ENCODE measurements around the gene HOXB4.

HOXB4 gene
- 2.3 to 2.9 (median 2.5) reads per million in 3 donors for total RNA-seq

GRCh38 chr17:48577946-48578615 is at the start of gene HOXB4:
HOXB4 (minus strand) TSS chr17:48578350; CDS start chr17:48578319, 31 bp downstream.
- Histone ChIP-seq H3K27me3 (replicated peaks; ENCODE audit: control insufficient read depth, insufficient read depth, low read length, poor library complexity, severe bottlenecking) (peaks cover 24% of the 10 kb centered on the region), H3K36me3 (ENCODE audit: control insufficient read depth, insufficient read depth, low read length) (no peaks in the 10 kb centered on the region)

GRCh38 chr17:48627118-48627597 is 49.0 kb upstream of the HOXB4 start:
- no peak overlapping the region for H3K27ac ChIP-seq (ENCODE audit: insufficient read depth, low read length, poor library complexity, severe bottlenecking)
- H3K9me3 ChIP-seq (ENCODE audit: control insufficient read depth, low read length) = no peaks in the 10 kb centered on the region
- no peak for DNase-seq
- no peaks in the 10 kb centered on the region for H3K36me3 ChIP-seq (ENCODE audit: control insufficient read depth, insufficient read depth, low read length)
- H3K27me3 ChIP-seq (replicated peaks; ENCODE audit: control insufficient read depth, insufficient read depth, low read length, poor library complexity, severe bottlenecking) = peaks cover 82% of the 10 kb centered on the region
- no peak overlapping the region for H3K4me3 ChIP-seq (ENCODE audit: insufficient read depth, low read depth, low read length, poor library complexity, severe bottlenecking)
- peaks cover 25% of the 10 kb centered on the region for H3K4me1 ChIP-seq (ENCODE audit: control insufficient read depth, insufficient read depth, low read length, poor library complexity, severe bottlenecking)

More at GRCh38 chr17:48577946-48578615, at the start of gene HOXB4:
- Histone ChIP-seq H3K4me1 (ENCODE audit: control insufficient read depth, insufficient read depth, low read length, poor library complexity, severe bottlenecking) (peaks cover 21% of the 10 kb centered on the region), H3K9me3 (ENCODE audit: control insufficient read depth, low read length) (no peaks in the 10 kb centered on the region), H3K4me3 (ENCODE audit: insufficient read depth, low read depth, low read length, poor library complexity, severe bottlenecking) (peak within 1 kb of the TSS; percentile 81), H3K27ac (ENCODE audit: insufficient read depth, low read length, poor library complexity, severe bottlenecking) (peak within 1 kb of the TSS; percentile 63)
- DNase-seq = peak; percentile 48 to 73 (median 64)

- DNase-seq = peak in 1 of 3 donors; percentile 32
- Histone ChIP-seq H3K36me3 (ENCODE audit: control insufficient read depth, insufficient read depth, low read length) (no peaks in the 10 kb centered on the region), H3K27me3 (replicated peaks; ENCODE audit: control insufficient read depth, insufficient read depth, low read length, poor library complexity, severe bottlenecking) (peaks cover 79% of the 10 kb centered on the region), H3K4me1 (ENCODE audit: control insufficient read depth, insufficient read depth, low read length, poor library complexity, severe bottlenecking) (peaks cover 25% of the 10 kb centered on the region), H3K27ac (ENCODE audit: insufficient read depth, low read length, poor library complexity, severe bottlenecking) (no peak within 1 kb of the TSS), H3K9me3 (ENCODE audit: control insufficient read depth, low read length) (no peaks in the 10 kb centered on the region), H3K4me3 (ENCODE audit: insufficient read depth, low read depth, low read length, poor library complexity, severe bottlenecking) (peak within 1 kb of the TSS; percentile 59)
Measured at GRCh38 chr17:48626245-48627117, 48.3 kb upstream of the HOXB4 start, which contains the start of gene HOXB9. HOXB9 (minus strand) TSS chr17:48626358; CDS start chr17:48626269, 89 bp downstream.

GRCh38 chr17:48625495-48626244 is 47.5 kb upstream of the HOXB4 start:
- DNase-seq = peak in 2 of 3 donors; percentile 20 to 28
- Histone ChIP-seq H3K4me1 (ENCODE audit: control insufficient read depth, insufficient read depth, low read length, poor library complexity, severe bottlenecking) (peaks cover 25% of the 10 kb centered on the region), H3K36me3 (ENCODE audit: control insufficient read depth, insufficient read depth, low read length) (no peaks in the 10 kb centered on the region), H3K27ac (ENCODE audit: insufficient read depth, low read length, poor library complexity, severe bottlenecking) (no peak overlapping the region), H3K9me3 (ENCODE audit: control insufficient read depth, low read length) (no peaks in the 10 kb centered on the region), H3K27me3 (replicated peaks; ENCODE audit: control insufficient read depth, insufficient read depth, low read length, poor library complexity, severe bottlenecking) (peaks cover 72% of the 10 kb centered on the region), H3K4me3 (ENCODE audit: insufficient read depth, low read depth, low read length, poor library complexity, severe bottlenecking) (peak overlapping the region; percentile 59)

- no peaks in the 10 kb centered on the region for H3K9me3 ChIP-seq (ENCODE audit: control insufficient read depth, low read length)
- DNase-seq = peak in 2 of 3 donors; percentile 28 to 34
- peaks cover 74% of the 10 kb centered on the region for H3K27me3 ChIP-seq (replicated peaks; ENCODE audit: control insufficient read depth, insufficient read depth, low read length, poor library complexity, severe bottlenecking)
- H3K36me3 ChIP-seq (ENCODE audit: control insufficient read depth, insufficient read depth, low read length) = no peaks in the 10 kb centered on the region
- peak overlapping the region; percentile 59 for H3K4me3 ChIP-seq (ENCODE audit: insufficient read depth, low read depth, low read length, poor library complexity, severe bottlenecking)
- H3K27ac ChIP-seq (ENCODE audit: insufficient read depth, low read length, poor library complexity, severe bottlenecking) = no peak overlapping the region
- H3K4me1 ChIP-seq (ENCODE audit: control insufficient read depth, insufficient read depth, low read length, poor library complexity, severe bottlenecking) = peaks cover 25% of the 10 kb centered on the region
Measured at GRCh38 chr17:48624544-48625494, 46.7 kb upstream of the HOXB4 start.

GRCh38 chr17:48624118-48624517 is 46.0 kb upstream of the HOXB4 start:
- Histone ChIP-seq H3K4me3 (ENCODE audit: insufficient read depth, low read depth, low read length, poor library complexity, severe bottlenecking) (no peak overlapping the region), H3K9me3 (ENCODE audit: control insufficient read depth, low read length) (no peaks in the 10 kb centered on the region), H3K27me3 (replicated peaks; ENCODE audit: control insufficient read depth, insufficient read depth, low read length, poor library complexity, severe bottlenecking) (peaks cover 74% of the 10 kb centered on the region), H3K4me1 (ENCODE audit: control insufficient read depth, insufficient read depth, low read length, poor library complexity, severe bottlenecking) (peaks cover 25% of the 10 kb centered on the region), H3K36me3 (ENCODE audit: control insufficient read depth, insufficient read depth, low read length) (no peaks in the 10 kb centered on the region), H3K27ac (ENCODE audit: insufficient read depth, low read length, poor library complexity, severe bottlenecking) (no peak overlapping the region)
- DNase-seq = no peak

GRCh38 chr17:48623583-48623982 is 45.4 kb upstream of the HOXB4 start:
- no peak for DNase-seq
- Histone ChIP-seq H3K27me3 (replicated peaks; ENCODE audit: control insufficient read depth, insufficient read depth, low read length, poor library complexity, severe bottlenecking) (peaks cover 75% of the 10 kb centered on the region), H3K4me1 (ENCODE audit: control insufficient read depth, insufficient read depth, low read length, poor library complexity, severe bottlenecking) (peaks cover 27% of the 10 kb centered on the region), H3K36me3 (ENCODE audit: control insufficient read depth, insufficient read depth, low read length) (no peaks in the 10 kb centered on the region), H3K4me3 (ENCODE audit: insufficient read depth, low read depth, low read length, poor library complexity, severe bottlenecking) (no peak overlapping the region), H3K27ac (ENCODE audit: insufficient read depth, low read length, poor library complexity, severe bottlenecking) (no peak overlapping the region), H3K9me3 (ENCODE audit: control insufficient read depth, low read length) (no peaks in the 10 kb centered on the region)

GRCh38 chr17:48622857-48623256 is 44.7 kb upstream of the HOXB4 start:
- Histone ChIP-seq H3K4me1 (ENCODE audit: control insufficient read depth, insufficient read depth, low read length, poor library complexity, severe bottlenecking) (peaks cover 34% of the 10 kb centered on the region), H3K9me3 (ENCODE audit: control insufficient read depth, low read length) (no peaks in the 10 kb centered on the region), H3K27ac (ENCODE audit: insufficient read depth, low read length, poor library complexity, severe bottlenecking) (no peak overlapping the region), H3K4me3 (ENCODE audit: insufficient read depth, low read depth, low read length, poor library complexity, severe bottlenecking) (no peak overlapping the region), H3K27me3 (replicated peaks; ENCODE audit: control insufficient read depth, insufficient read depth, low read length, poor library complexity, severe bottlenecking) (peaks cover 79% of the 10 kb centered on the region), H3K36me3 (ENCODE audit: control insufficient read depth, insufficient read depth, low read length) (no peaks in the 10 kb centered on the region)
- DNase-seq = no peak
